Endothelial cell of umbilical vein (primary cell): ENCODE data around the gene PGBD5. TPM values are rescaled to one million over a fixed set of nuclear protein-coding genes. Genes with fewer than 3 reads are reported as not detected.

Source experiments
- BruUV-seq: library from RNA; stranded (reverse); fragments of 400-500 nt; replicated peaks from 2 replicates; lab custom pipeline; 2021; lab: Mats Ljungman, UMichigan
- CTCF ChIA-PET: fragments of 300-600, 350-600 bp; sonication (Branson Sonifier 250); formaldehyde crosslinking; loops from one replicate; lab custom pipeline; 2021; ENCODE audit warnings: antibody characterized with exemption, inconsistent platforms; lab: Charles Lee
- POLR2A ChIA-PET: fragments of 300-600, 350-600 bp; sonication (Branson Sonifier 250); formaldehyde crosslinking; loops from one replicate; lab custom pipeline; 2021; ENCODE audit warnings: antibody characterized with exemption, inconsistent platforms; lab: Charles Lee
- DNase-seq: peaks from one replicate; pipeline ENCODE4 v3.0.0-alpha.2; 2011; ENCODE audit warnings: low read depth, low spot score
- FAIRE-seq: peaks from 2 replicates; lab custom pipeline; 2011; peaks lifted over from hg19 to GRCh38; lab: Jason Lieb, UNC
- H2AFZ ChIP-seq: 2 replicates; pipeline ENCODE4 v1.6.0; 2012; ENCODE audit warnings: low read depth, low read length, control low read depth, inconsistent platforms
- H3K27ac ChIP-seq: 2 replicates; pipeline ENCODE4 v1.5.1; 2011; ENCODE audit warnings: low read depth, mild to moderate bottlenecking, control low read depth, low read length, moderate library complexity; ENCODE audit not compliant: insufficient read depth
- H3K27me3 ChIP-seq, 2 experiments: 2 replicates each; pipeline versions ENCODE4 v1.6.0 to v1.6.1; 2011; ENCODE audit warnings: low read length in 2 of 2, mixed read lengths in 1 of 2; ENCODE audit not compliant: control insufficient read depth in 2 of 2, insufficient read depth in 2 of 2
- H3K36me3 ChIP-seq, 2 experiments: 2 replicates in 1 of 2; 3 replicates in 1 of 2; pipeline ENCODE4 v1.5.1; 2011; ENCODE audit warnings: low read length in 2 of 2, mild to moderate bottlenecking in 1 of 2, moderate library complexity in 1 of 2; ENCODE audit not compliant: control insufficient read depth in 2 of 2, insufficient read depth in 2 of 2; ENCODE audit errors: extremely low read depth in 1 of 2
- H3K4me1 ChIP-seq: 3 replicates; pipeline ENCODE4 v1.5.1; 2011; ENCODE audit warnings: mild to moderate bottlenecking, low read length; ENCODE audit not compliant: control insufficient read depth, insufficient read depth; ENCODE audit errors: extremely low read depth
- H3K4me2 ChIP-seq: 2 replicates; pipeline ENCODE4 v1.6.1; 2011; ENCODE audit warnings: low read length, control low read depth, mixed read lengths; ENCODE audit not compliant: insufficient read depth
- H3K4me3 ChIP-seq, 3 experiments: fragments of 200-600 bp in 1 of 3; sonication (generic), shearing (Covaris generic) in 1 of 3; replicated peaks in 1 of 3; 2 replicates each; pipeline ENCODE4 v1.5.1; 2011 to 2016; ENCODE audit warnings: control low read depth in 3 of 3, low read length in 3 of 3, mild to moderate bottlenecking in 2 of 3, inconsistent platforms in 1 of 3, low read depth in 1 of 3, moderate library complexity in 1 of 3; ENCODE audit not compliant: insufficient read depth in 1 of 3
- H3K79me2 ChIP-seq: 2 replicates; pipeline ENCODE4 v1.6.0; 2012; ENCODE audit warnings: low read length, inconsistent platforms; ENCODE audit not compliant: control insufficient read depth, insufficient read depth
- H3K9ac ChIP-seq: replicated peaks from 2 replicates; pipeline ENCODE3; 2011; ENCODE audit warnings: low read length, control low read depth; ENCODE audit not compliant: insufficient read depth; ENCODE audit errors: extremely low read depth
- H3K9me1 ChIP-seq: replicated peaks from 3 replicates; pipeline ENCODE4 v1.6.0; 2011; ENCODE audit warnings: mild to moderate bottlenecking, low read length; ENCODE audit not compliant: control insufficient read depth, insufficient read depth; ENCODE audit errors: extremely low read depth
- H3K9me3 ChIP-seq: replicated peaks from 2 replicates; pipeline ENCODE4 v1.5.1; 2012; ENCODE audit warnings: low read length, inconsistent platforms; ENCODE audit not compliant: control insufficient read depth, insufficient read depth
- H4K20me1 ChIP-seq: replicated peaks from 2 replicates; pipeline ENCODE3; 2011; ENCODE audit warnings: mild to moderate bottlenecking, low read length; ENCODE audit not compliant: control insufficient read depth, insufficient read depth; ENCODE audit errors: extremely low read depth
- JUN ChIP-seq: IDR thresholded peaks from 2 replicates; pipeline ENCODE4 v1.6.1; 2011; ENCODE audit warnings: borderline replicate concordance, low read depth; ENCODE audit not compliant: insufficient read length, insufficient read depth
- MAX ChIP-seq: IDR thresholded peaks from 2 replicates; pipeline ENCODE4 v1.6.1; 2011; ENCODE audit not compliant: insufficient read depth, insufficient read length
- dilution Hi-C: fragments of 300-500 bp; cut with MboI; formaldehyde crosslinking; loops from one replicate; pipeline ENCODE4 v1.15.0; 2019; ENCODE audit warnings: low sequenced_read_pairs; ENCODE audit not compliant: extremely low pct_ligation_motif_present
- intact Hi-C: fragments of 100-400 bp; cut with micrococcal nuclease; formaldehyde crosslinking; loops from one replicate; pipeline ENCODE4 v1.10.0; 2022
- polyA plus RNA-seq, 4 experiments: library from polyadenylated mRNA; depleted of rRNA in 3 of 4; stranded (reverse) in 3 of 4; unstranded in 1 of 4; fragments of >200 nt; gene quantifications; 2 replicates each; pipeline versions ENCODE4 v1.2.1 to v1.2.3, GENCODE V29; 2011 to 2012; ENCODE audit warnings: missing spikeins in 1 of 4
- total RNA-seq: library from RNA; stranded (reverse); gene quantifications from 2 replicates; pipeline ENCODE4 v1.2.3, GENCODE V29; 2021
- TF ChIP-seq, protein P1 (sequence below), 2 donors: IDR thresholded peaks; 1 replicate in 1 of 2; 2 replicates in 1 of 2; pipeline ENCODE4 v1.5.1; 2011; ENCODE audit warnings: low read length in 2 of 2, mild to moderate bottlenecking in 2 of 2, moderate library complexity in 2 of 2, control low read depth in 1 of 2, inconsistent platforms in 1 of 2, low read depth in 1 of 2; ENCODE audit not compliant: insufficient read depth in 1 of 2; ENCODE audit errors: extremely low read depth in 1 of 2

Gene PGBD5
- total and polyA plus RNA-seq, 2 donors (not counting 3 experiments of a cell fraction or from before 2014, with no cell fraction given) = 0.03 TPM; not detected in 1

GRCh38 chr1:230292689-230293389, 133.3 kb downstream of the PGBD5 start:
- TF ChIP-seq, protein P1, sequence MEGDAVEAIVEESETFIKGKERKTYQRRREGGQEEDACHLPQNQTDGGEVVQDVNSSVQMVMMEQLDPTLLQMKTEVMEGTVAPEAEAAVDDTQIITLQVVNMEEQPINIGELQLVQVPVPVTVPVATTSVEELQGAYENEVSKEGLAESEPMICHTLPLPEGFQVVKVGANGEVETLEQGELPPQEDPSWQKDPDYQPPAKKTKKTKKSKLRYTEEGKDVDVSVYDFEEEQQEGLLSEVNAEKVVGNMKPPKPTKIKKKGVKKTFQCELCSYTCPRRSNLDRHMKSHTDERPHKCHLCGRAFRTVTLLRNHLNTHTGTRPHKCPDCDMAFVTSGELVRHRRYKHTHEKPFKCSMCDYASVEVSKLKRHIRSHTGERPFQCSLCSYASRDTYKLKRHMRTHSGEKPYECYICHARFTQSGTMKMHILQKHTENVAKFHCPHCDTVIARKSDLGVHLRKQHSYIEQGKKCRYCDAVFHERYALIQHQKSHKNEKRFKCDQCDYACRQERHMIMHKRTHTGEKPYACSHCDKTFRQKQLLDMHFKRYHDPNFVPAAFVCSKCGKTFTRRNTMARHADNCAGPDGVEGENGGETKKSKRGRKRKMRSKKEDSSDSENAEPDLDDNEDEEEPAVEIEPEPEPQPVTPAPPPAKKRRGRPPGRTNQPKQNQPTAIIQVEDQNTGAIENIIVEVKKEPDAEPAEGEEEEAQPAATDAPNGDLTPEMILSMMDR (IDR thresholded peaks at IDR 0.05; ENCODE audit: extremely low read depth in 1 of 2, insufficient read depth in 1 of 2, low read depth in 1 of 2, low read length in 2 of 2) = no peak
- TF ChIP-seq JUN (no peak), MAX (no peak)
- Histone ChIP-seq H3K36me3 (no peaks in the 10 kb centered on the region), H3K9me1 (no peaks in the 10 kb centered on the region), H3K79me2 (no peaks in the 10 kb centered on the region), H3K4me2 (no peak overlapping the region), H3K9ac (no peak overlapping the region), H3K27ac (no peak overlapping the region), H2AFZ (no peak overlapping the region), H3K4me3 (no peak overlapping the region), H3K4me1 (no peaks in the 10 kb centered on the region), H3K9me3 (no peaks in the 10 kb centered on the region), H3K27me3 (peaks cover 0 to 9% of the 10 kb centered on the region in 2 experiments), H4K20me1 (no peaks in the 10 kb centered on the region)
- dilution Hi-C loops (no loop called here), intact Hi-C loops (no loop called here)
- BruUV-seq = no TSS peak
- ChIA-PET POLR2A (no interaction called here), CTCF (no interaction called here)
- no peak for DNase-seq
- no peak for FAIRE-seq
